Measurements from ENCODE around the gene ATP1B2. TPM values are rescaled to one million over a fixed set of nuclear protein-coding genes. Genes with fewer than 3 reads are reported as not detected.

The ATP1B2 gene
- total and polyA plus RNA-seq, 8 donors, result 0.68 to 31.3 (median 26.4) TPM

- Histone ChIP-seq H3K9me3 (no peaks in the 10 kb centered on the region), H3K27ac (no peak overlapping the region), H3K36me3 (no peaks in the 10 kb centered on the region), H3K27me3 (peaks cover 9 to 48% of the 10 kb centered on the region in 2 donors), H3K4me1 (peaks cover 14 to 19% of the 10 kb centered on the region in 2 donors), H3K4me3 (no peak overlapping the region)
- TF ChIP-seq CTCF (IDR thresholded peaks at IDR 0.05), result no peak
- intact Hi-C loops (cut with DNase I), result no loop called here
- DNase-seq (no peak), ATAC-seq (no peak)
These were observed 4.3 kb upstream of the ATP1B2 start for GRCh38 chr17:7646457-7646856.

- DNase-seq (no peak), ATAC-seq (no peak)
- Histone ChIP-seq H3K36me3 (no peaks in the 10 kb centered on the region), H3K27me3 (peaks cover 14 to 54% of the 10 kb centered on the region in 2 donors), H3K4me3 (no peak overlapping the region), H3K27ac (no peak overlapping the region), H3K9me3 (no peaks in the 10 kb centered on the region), H3K4me1 (peaks cover 16 to 24% of the 10 kb centered on the region in 2 donors)
- intact Hi-C loops (cut with DNase I), result no loop called here
- TF ChIP-seq CTCF (IDR thresholded peaks at IDR 0.05), result no peak
These were observed 3.7 kb upstream of the ATP1B2 start for GRCh38 chr17:7647018-7647417.

- no peak for DNase-seq
- Histone ChIP-seq H3K9me3 (no peaks in the 10 kb centered on the region), H3K4me3 (peak overlapping the region; percentile 24 to 37), H3K4me1 (peaks cover 16 to 20% of the 10 kb centered on the region in 2 donors), H3K27me3 (peaks cover 15 to 69% of the 10 kb centered on the region in 2 donors), H3K27ac (no peak overlapping the region), H3K36me3 (no peaks in the 10 kb centered on the region)
- intact Hi-C loops (cut with DNase I), result no loop called here
- no peak for ATAC-seq
- TF ChIP-seq CTCF (IDR thresholded peaks at IDR 0.05), result no peak
These were observed 455 bp downstream of the ATP1B2 start for GRCh38 chr17:7651097-7651664.

- Histone ChIP-seq H3K27me3 (peaks cover 15 to 69% of the 10 kb centered on the region in 2 donors), H3K9me3 (no peaks in the 10 kb centered on the region), H3K27ac (no peak overlapping the region), H3K36me3 (no peaks in the 10 kb centered on the region), H3K4me1 (peaks cover 16 to 20% of the 10 kb centered on the region in 2 donors), H3K4me3 (peak overlapping the region; percentile 24 to 37)
- DNase-seq (peak in 2 of 4 donors; percentile 73 to 87), ATAC-seq (no peak)
- intact Hi-C loops (cut with DNase I), result no loop called here
- no peak for TF ChIP-seq CTCF (IDR thresholded peaks at IDR 0.05)
These were observed 1.1 kb downstream of the ATP1B2 start for GRCh38 chr17:7651665-7652387.

Data from left lung (tissue), 10 donors.